B cell (primary cell): ENCODE data around the gene CACNA1F. TPM values are rescaled to one million over a fixed set of nuclear protein-coding genes. Genes with fewer than 3 reads are reported as not detected.

Source experiments
- ATAC-seq: fragments of 200-7000 bp; cut with Tn5 transposase; one replicate; pipeline ENCODE4 v1.10.0; 2021; ENCODE audit warnings: low read depth, mild to moderate bottlenecking, moderate number of reproducible peaks, moderate library complexity
- CTCF ChIA-PET: fragments of 350-600 bp; sonication (Branson Sonifier 250); formaldehyde crosslinking; loops from one replicate; lab custom pipeline; 2021; ENCODE audit warnings: antibody characterized with exemption, inconsistent platforms; lab: Charles Lee
- POLR2A ChIA-PET: fragments of 350-600 bp; sonication (Branson Sonifier 250); formaldehyde crosslinking; loops from one replicate; lab custom pipeline; 2021; ENCODE audit warnings: antibody characterized with exemption; lab: Charles Lee
- DNase-seq: peaks from one replicate; pipeline ENCODE4 v3.0.0; 2013
- H2AFZ ChIP-seq: 2 replicates; pipeline ENCODE4 v1.6.1; 2012; ENCODE audit warnings: mild to moderate bottlenecking, low read depth, low read length; ENCODE audit not compliant: insufficient read depth, poor library complexity, severe bottlenecking
- H3K27ac ChIP-seq, 2 donors: 1 replicate in 1 of 2; 2 replicates in 1 of 2; pipeline ENCODE4 v1.5.1; 2012 to 2013; ENCODE audit warnings: low read length in 2 of 2, mild to moderate bottlenecking in 2 of 2, moderate library complexity in 1 of 2
- H3K27me3 ChIP-seq, 4 experiments: fragments of 200-600 bp in 1 of 4; sonication (generic) in 1 of 4; replicated peaks in 1 of 4; 1 replicate in 2 of 4; 2 replicates in 2 of 4; pipeline versions ENCODE4 v1.6.1 to v1.7.0; 2013 to 2016; ENCODE audit warnings: low read length in 3 of 4, mild to moderate bottlenecking in 2 of 4, mixed read lengths in 1 of 4, moderate library complexity in 1 of 4; ENCODE audit not compliant: insufficient read depth in 4 of 4, control insufficient read depth in 3 of 4; ENCODE audit errors: control extremely low read depth in 1 of 4
- H3K36me3 ChIP-seq, 2 experiments: replicated peaks in 1 of 2; 1 replicate in 1 of 2; 2 replicates in 1 of 2; pipeline versions ENCODE4 v1.6.1 to v1.7.1; 2013; ENCODE audit warnings: low read length in 1 of 2; ENCODE audit not compliant: insufficient read depth in 2 of 2, control insufficient read depth in 1 of 2; ENCODE audit errors: control extremely low read depth in 1 of 2, extremely low read depth in 1 of 2
- H3K4me1 ChIP-seq, 2 donors: fragments of 200-600 bp in 1 of 2; sonication (generic) in 1 of 2; 1 replicate in 1 of 2; 2 replicates in 1 of 2; pipeline versions ENCODE4 v1.5.1 to v1.6.1; 2013 to 2017; ENCODE audit warnings: low read length in 2 of 2; ENCODE audit not compliant: control insufficient read depth in 2 of 2, insufficient read depth in 2 of 2
- H3K4me2 ChIP-seq: replicated peaks from 2 replicates; pipeline ENCODE3; 2012; ENCODE audit warnings: mild to moderate bottlenecking, low read depth, low read length; ENCODE audit not compliant: poor library complexity, severe bottlenecking
- H3K4me3 ChIP-seq, 5 experiments: fragments of 200-600 bp in 1 of 5; sonication (generic) in 1 of 5; 1 replicate in 3 of 5; 2 replicates in 2 of 5; pipeline versions ENCODE4 v1.5.1 to v1.7.0; 2011 to 2016; ENCODE audit warnings: low read length in 4 of 5, mild to moderate bottlenecking in 4 of 5, low read depth in 2 of 5, control low read depth in 1 of 5, moderate library complexity in 1 of 5; ENCODE audit not compliant: insufficient read depth in 1 of 5; ENCODE audit errors: control extremely low read depth in 1 of 5, extremely low read depth in 1 of 5
- H3K79me2 ChIP-seq: fragments of 200-600 bp; sonication (generic); one replicate; pipeline ENCODE4 v1.6.0; 2016; ENCODE audit warnings: low read length; ENCODE audit not compliant: control insufficient read depth, insufficient read depth
- H3K9ac ChIP-seq: fragments of 200-600 bp; sonication (generic); 2 replicates; pipeline ENCODE4 v1.6.1; 2017; ENCODE audit warnings: mild to moderate bottlenecking, low read length, moderate library complexity
- H3K9me3 ChIP-seq, 3 donors: one replicate each; pipeline versions ENCODE4 v1.6.1 to v1.7.1; 2013; ENCODE audit warnings: low read length in 2 of 3; ENCODE audit not compliant: control insufficient read depth in 2 of 3, insufficient read depth in 1 of 3; ENCODE audit errors: control extremely low read depth in 1 of 3
- H4K20me1 ChIP-seq: 2 replicates; pipeline ENCODE4 v1.6.0; 2012; ENCODE audit warnings: mild to moderate bottlenecking, low read length; ENCODE audit not compliant: insufficient read depth, control insufficient read depth, poor library complexity, severe bottlenecking
- H3K27ac Mint-ChIP-seq: one replicate; pipeline ENCODE4 v1.8.0; 2021; ENCODE audit warnings: mixed read lengths
- H3K27me3 Mint-ChIP-seq: one replicate; pipeline ENCODE4 v1.8.0; 2021; ENCODE audit warnings: mixed read lengths
- H3K4me1 Mint-ChIP-seq: one replicate; pipeline ENCODE4 v1.8.0; 2021; ENCODE audit warnings: mixed read lengths
- H3K4me3 Mint-ChIP-seq: one replicate; pipeline ENCODE4 v1.8.0; 2021; ENCODE audit warnings: mixed read lengths
- H3K9me3 Mint-ChIP-seq: one replicate; pipeline ENCODE4 v1.8.0; 2022; ENCODE audit warnings: mixed read lengths; ENCODE audit not compliant: insufficient read depth
- CTCF ChIP-seq: fragments of 200-600 bp; IDR thresholded peaks from one replicate; pipeline ENCODE4 v1.8.0; 2022; ENCODE audit warnings: antibody characterized with exemption, mild to moderate bottlenecking
- EZH2 ChIP-seq: IDR thresholded peaks from 2 replicates; pipeline ENCODE4 v1.6.1; 2012; ENCODE audit warnings: borderline replicate concordance, low read depth, mild to moderate bottlenecking, moderate library complexity, low read length; ENCODE audit not compliant: insufficient read depth, poor library complexity, severe bottlenecking
- WGBS: methylation state at CpG from one replicate; pipeline ENCODE4 v1.1.5; 2013; ENCODE audit warnings: missing lambda C conversion rate; ENCODE audit not compliant: insufficient coverage; 5-methylcytosine and 5-hydroxymethylcytosine counted together
- intact Hi-C: fragments of 100-400 bp; cut with micrococcal nuclease; formaldehyde crosslinking; loops from one replicate; pipeline ENCODE4 v1.10.0; 2022
- polyA plus RNA-seq: library from polyadenylated mRNA; depleted of rRNA; stranded (reverse); fragments of >200 nt; gene quantifications from 2 replicates; pipeline ENCODE4 v1.2.3, GENCODE V29; 2012
- total RNA-seq, 2 donors: library from RNA; stranded (reverse); fragments of 120-200 nt in 1 of 2; gene quantifications; 1 replicate in 1 of 2; 2 replicates in 1 of 2; pipeline versions ENCODE4 v1.2.3 to v1.2.4, GENCODE V29; 2013 to 2022

The CACNA1F gene
- total and polyA plus RNA-seq, 2 donors (not counting 1 experiment from before 2014, with no cell fraction given): 6.7 to 9.3 TPM

- Histone ChIP-seq H2AFZ (peak within 1 kb of the TSS; percentile 74), H3K9me3 (no peaks in the 10 kb centered on the region), H3K4me2 (peak within 1 kb of the TSS; percentile 75), H3K9ac (peak within 1 kb of the TSS; percentile 58), H3K4me1 (peaks cover 0 to 27% of the 10 kb centered on the region in 2 donors), H3K27me3 (no peaks in the 10 kb centered on the region), H3K79me2 (no peaks in the 10 kb centered on the region), H3K4me3 (peak within 1 kb of the TSS in 4 of 5 experiments; percentile 39 to 62 (median 46)), H3K36me3 (no peaks in the 10 kb centered on the region), H3K27ac (peak within 1 kb of the TSS; percentile 18 to 33), H4K20me1 (no peaks in the 10 kb centered on the region)
- CTCF ChIA-PET: interaction anchor here (0.7 to 2.4 kb wide), 2 partner anchors 7 to 119 kb away, joined by 3 to 9 read pairs; no protein-coding TSS in a partner anchor
- Mint-ChIP-seq H3K27me3 (no peaks in the 10 kb centered on the region), H3K4me3 (peak within 1 kb of the TSS; percentile 86), H3K9me3 (no peaks in the 10 kb centered on the region), H3K27ac (peak within 1 kb of the TSS; percentile 96), H3K4me1 (peaks cover 21% of the 10 kb centered on the region)
- intact Hi-C loops: loop anchor here (1.0 kb wide), 1 partner anchor 10 kb away; no protein-coding TSS in a partner anchor
- DNase-seq: no peak
- POLR2A ChIA-PET: no interaction called here
- 93% methylated on average over 4 of the region's 28 CpGs for WGBS
- TF ChIP-seq CTCF: no peak
- no peak for TF ChIP-seq EZH2
- ATAC-seq: no peak
Measured at GRCh38 chrX:49162620-49163019, 70.5 kb downstream of the CACNA1F start, which contains the start of gene MAGIX. MAGIX (plus strand) TSS chrX:49162758; CDS start chrX:49162890, 132 bp downstream.

GRCh38 chrX:49161632-49162031 lies 71.5 kb downstream of the CACNA1F start:
- H3K4me1 Mint-ChIP-seq: peaks cover 13% of the 10 kb centered on the region
- TF ChIP-seq CTCF: no peak
- TF ChIP-seq EZH2: no peak
- no peak overlapping the region for H3K4me2 ChIP-seq
- no peaks in the 10 kb centered on the region for H3K79me2 ChIP-seq
- H3K27me3 ChIP-seq: no peaks in the 10 kb centered on the region
- no CpG with 5 or more reads among the region's 5 CpGs for WGBS
- no peaks in the 10 kb centered on the region for H3K27me3 Mint-ChIP-seq
- no peaks in the 10 kb centered on the region for H4K20me1 ChIP-seq
- ATAC-seq (no peak), DNase-seq (no peak)
- H3K36me3 ChIP-seq: no peaks in the 10 kb centered on the region
- H3K9me3 ChIP-seq: no peaks in the 10 kb centered on the region
- ChIA-PET POLR2A (no interaction called here), CTCF (interaction anchor here (0.5 kb wide), 1 partner anchor 29 kb away, joined by 3 read pairs; no protein-coding TSS in a partner anchor)
- H3K4me1 ChIP-seq: peaks cover 0 to 19% of the 10 kb centered on the region in 2 donors
- no peak overlapping the region for H2AFZ ChIP-seq
- intact Hi-C loops: no loop called here
- no peak overlapping the region for H3K9ac ChIP-seq
- peak overlapping the region; percentile 5 for H3K4me3 Mint-ChIP-seq
- no peak overlapping the region for H3K4me3 ChIP-seq
- no peak overlapping the region for H3K27ac ChIP-seq
- H3K9me3 Mint-ChIP-seq: no peaks in the 10 kb centered on the region
- no peak overlapping the region for H3K27ac Mint-ChIP-seq
